Measurements from ENCODE around the gene PNPLA5.

- TF ChIP-seq TCF7 (CRISPR knock-in tag; IDR thresholded peaks at IDR 0.05; ENCODE audit: low read depth): no peak
- TF ChIP-seq IRF1 (CRISPR knock-in tag; IDR thresholded peaks at IDR 0.05): no peak
- no peak for TF ChIP-seq CTCF (IDR thresholded peaks at IDR 0.05)
- no peak for TF ChIP-seq ZNF138 (CRISPR knock-in tag; conservative IDR thresholded peaks at IDR 0.05)
Observed at GRCh38 chr22:43854786-43855271, 37.0 kb downstream of the PNPLA5 start.
